ENCODE data around the gene GALNT8. TPM values are rescaled to one million over a fixed set of nuclear protein-coding genes. Genes with fewer than 3 reads are reported as not detected.

GALNT8 gene
- total RNA-seq, 1 donor, result not detected

- H3K4me3 ChIP-seq (ENCODE audit: low read depth, low read length), result no peak overlapping the region
- DNase-seq (ENCODE audit: low read depth), result no peak
- TF ChIP-seq, protein P1, sequence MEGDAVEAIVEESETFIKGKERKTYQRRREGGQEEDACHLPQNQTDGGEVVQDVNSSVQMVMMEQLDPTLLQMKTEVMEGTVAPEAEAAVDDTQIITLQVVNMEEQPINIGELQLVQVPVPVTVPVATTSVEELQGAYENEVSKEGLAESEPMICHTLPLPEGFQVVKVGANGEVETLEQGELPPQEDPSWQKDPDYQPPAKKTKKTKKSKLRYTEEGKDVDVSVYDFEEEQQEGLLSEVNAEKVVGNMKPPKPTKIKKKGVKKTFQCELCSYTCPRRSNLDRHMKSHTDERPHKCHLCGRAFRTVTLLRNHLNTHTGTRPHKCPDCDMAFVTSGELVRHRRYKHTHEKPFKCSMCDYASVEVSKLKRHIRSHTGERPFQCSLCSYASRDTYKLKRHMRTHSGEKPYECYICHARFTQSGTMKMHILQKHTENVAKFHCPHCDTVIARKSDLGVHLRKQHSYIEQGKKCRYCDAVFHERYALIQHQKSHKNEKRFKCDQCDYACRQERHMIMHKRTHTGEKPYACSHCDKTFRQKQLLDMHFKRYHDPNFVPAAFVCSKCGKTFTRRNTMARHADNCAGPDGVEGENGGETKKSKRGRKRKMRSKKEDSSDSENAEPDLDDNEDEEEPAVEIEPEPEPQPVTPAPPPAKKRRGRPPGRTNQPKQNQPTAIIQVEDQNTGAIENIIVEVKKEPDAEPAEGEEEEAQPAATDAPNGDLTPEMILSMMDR (IDR thresholded peaks at IDR 0.05; ENCODE audit: insufficient read depth, low read length), result no peak
Measured at GRCh38 chr12:4766445-4766844, 46.2 kb downstream of the GALNT8 start.

- DNase-seq (ENCODE audit: low read depth), result no peak
- TF ChIP-seq, protein P1 (IDR thresholded peaks at IDR 0.05; ENCODE audit: insufficient read depth, low read length), result no peak
- no peak overlapping the region for H3K4me3 ChIP-seq (ENCODE audit: low read depth, low read length)
Measured at GRCh38 chr12:4767186-4767585, 47.0 kb downstream of the GALNT8 start.

DNA sequence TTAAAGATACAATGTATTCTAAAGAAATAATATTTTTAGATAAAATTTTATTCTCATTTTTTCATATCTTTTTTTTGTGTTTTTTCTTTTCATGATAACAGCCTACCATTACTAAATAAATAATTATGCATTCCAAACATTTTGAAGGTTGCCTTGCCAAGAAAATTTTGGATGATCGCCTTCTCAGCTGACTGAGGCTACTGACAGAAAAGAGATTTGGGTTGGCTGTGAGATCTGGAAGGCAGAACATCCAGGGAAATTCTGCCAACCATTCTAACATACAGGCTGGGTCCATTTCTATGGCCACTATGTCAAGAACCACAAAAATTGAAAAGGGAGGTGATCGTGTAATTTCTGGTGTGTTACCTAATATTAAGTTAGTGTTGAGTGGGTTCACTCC lies 48.1 kb downstream of the GALNT8 start:
- no peak overlapping the region for H3K4me3 ChIP-seq (ENCODE audit: low read depth, low read length)
- DNase-seq (ENCODE audit: low read depth), result peak; percentile 1
- TF ChIP-seq, protein P1 (IDR thresholded peaks at IDR 0.05; ENCODE audit: insufficient read depth, low read length), result no peak

- no peak for DNase-seq (ENCODE audit: low read depth)
- no peak overlapping the region for H3K4me3 ChIP-seq (ENCODE audit: low read depth, low read length)
- TF ChIP-seq, protein P1 (IDR thresholded peaks at IDR 0.05; ENCODE audit: insufficient read depth, low read length), result no peak
Measured at GRCh38 chr12:4769073-4769472, 48.9 kb downstream of the GALNT8 start.

GRCh38 chr12:4771172-4771959 lies 51.2 kb downstream of the GALNT8 start:
- TF ChIP-seq, protein P1 (IDR thresholded peaks at IDR 0.05; ENCODE audit: insufficient read depth, low read length), result no peak
- no peak overlapping the region for H3K4me3 ChIP-seq (ENCODE audit: low read depth, low read length)
- no peak for DNase-seq (ENCODE audit: low read depth)

GRCh38 chr12:4771960-4772566 lies 51.9 kb downstream of the GALNT8 start:
- H3K4me3 ChIP-seq (ENCODE audit: low read depth, low read length), result no peak overlapping the region
- TF ChIP-seq, protein P1 (IDR thresholded peaks at IDR 0.05; ENCODE audit: insufficient read depth, low read length), result no peak
- DNase-seq (ENCODE audit: low read depth), result no peak

All from fibroblast of the aortic adventitia (primary cell).